ENCODE data around the gene PIGS. TPM values are rescaled to one million over a fixed set of nuclear protein-coding genes. Genes with fewer than 3 reads are reported as not detected.

The PIGS gene
- total and polyA plus RNA-seq, 9 of the 15 experiments (the other 6 are each of a cell fraction or from before 2014, with no cell fraction given), result 47.5 to 138 (median 57.6) TPM

DNA sequence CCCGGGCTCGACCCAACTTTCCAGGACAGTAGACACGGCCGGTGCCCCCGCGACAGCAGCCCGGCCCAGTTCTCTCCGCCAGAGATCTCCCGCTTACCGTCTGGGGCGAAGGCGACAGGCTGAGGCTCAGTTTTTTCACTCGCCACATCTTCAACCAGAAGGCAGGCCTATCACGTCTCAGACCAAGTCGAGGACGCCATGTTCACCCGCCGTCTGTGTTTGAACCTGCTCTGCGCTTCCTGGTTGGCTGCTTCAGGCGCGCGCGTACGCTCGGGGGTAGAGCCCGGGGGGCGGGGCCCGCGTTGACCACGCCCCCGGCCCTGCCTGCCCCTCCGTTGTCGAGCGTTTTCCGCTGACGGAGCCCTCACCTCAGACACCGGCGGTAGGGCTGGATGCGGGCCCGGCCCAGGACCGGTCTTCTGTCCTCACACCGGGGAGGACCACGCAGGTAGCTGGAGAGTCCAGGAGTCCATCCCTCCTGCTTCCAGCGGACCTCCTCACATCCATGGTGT, 27.5 kb upstream of the PIGS start, which contains the start of gene SPAG5 (continued):
- TF ChIP-seq ZBTB7A (IDR thresholded peaks at IDR 0.05; ENCODE audit: borderline replicate concordance, control insufficient read depth, low read depth, low read length) (peak; percentile 59; the same call in 1 of the 2 replicates), TAF9B (IDR thresholded peaks at IDR 0.05; ENCODE audit: partially characterized antibody) (peak; percentile 86), POLR3G (IDR thresholded peaks at IDR 0.05; ENCODE audit: extremely low read depth, insufficient read length, insufficient replicate concordance) (no peak), FOXK1 (CRISPR knock-in tag; IDR thresholded peaks at IDR 0.05; ENCODE audit: borderline replicate concordance) (no peak), MXI1 (IDR thresholded peaks at IDR 0.05; ENCODE audit: low read depth, low read length) (peak; percentile 68; the same call in 1 of the 2 replicates), BHLHE40 (IDR thresholded peaks at IDR 0.05; ENCODE audit: low read length) (no peak), NR1H2 (CRISPR knock-in tag; IDR thresholded peaks at IDR 0.05) (no peak; the same call in 1 of the 2 replicates), ZNF830 (CRISPR knock-in tag; IDR thresholded peaks at IDR 0.05) (no peak), GATAD2A (IDR thresholded peaks at IDR 0.05) (no peak), SMAD4 (CRISPR knock-in tag; conservative IDR thresholded peaks at IDR 0.05) (no peak; the same call in none of the 2 replicates), XRCC4 (IDR thresholded peaks at IDR 0.05; ENCODE audit: extremely low read depth, insufficient read depth, insufficient read length) (no peak), RHOXF2B (CRISPR knock-in tag; conservative IDR thresholded peaks at IDR 0.05) (no peak), SNRNP70 (optimal IDR thresholded peaks at IDR 0.05; ENCODE audit: low read depth, low read length) (no peak), BCOR (IDR thresholded peaks at IDR 0.05) (no peak), LEF1 (IDR thresholded peaks at IDR 0.05) (0 out of 2 replicates have a peak, but pooled peaks have one; percentile 12), STAG1 (CRISPR knock-in tag; IDR thresholded peaks at IDR 0.05; ENCODE audit: borderline replicate concordance) (no peak), CAMTA2 (CRISPR knock-in tag; conservative IDR thresholded peaks at IDR 0.05) (no peak)
- TF ChIP-seq, protein P1, sequence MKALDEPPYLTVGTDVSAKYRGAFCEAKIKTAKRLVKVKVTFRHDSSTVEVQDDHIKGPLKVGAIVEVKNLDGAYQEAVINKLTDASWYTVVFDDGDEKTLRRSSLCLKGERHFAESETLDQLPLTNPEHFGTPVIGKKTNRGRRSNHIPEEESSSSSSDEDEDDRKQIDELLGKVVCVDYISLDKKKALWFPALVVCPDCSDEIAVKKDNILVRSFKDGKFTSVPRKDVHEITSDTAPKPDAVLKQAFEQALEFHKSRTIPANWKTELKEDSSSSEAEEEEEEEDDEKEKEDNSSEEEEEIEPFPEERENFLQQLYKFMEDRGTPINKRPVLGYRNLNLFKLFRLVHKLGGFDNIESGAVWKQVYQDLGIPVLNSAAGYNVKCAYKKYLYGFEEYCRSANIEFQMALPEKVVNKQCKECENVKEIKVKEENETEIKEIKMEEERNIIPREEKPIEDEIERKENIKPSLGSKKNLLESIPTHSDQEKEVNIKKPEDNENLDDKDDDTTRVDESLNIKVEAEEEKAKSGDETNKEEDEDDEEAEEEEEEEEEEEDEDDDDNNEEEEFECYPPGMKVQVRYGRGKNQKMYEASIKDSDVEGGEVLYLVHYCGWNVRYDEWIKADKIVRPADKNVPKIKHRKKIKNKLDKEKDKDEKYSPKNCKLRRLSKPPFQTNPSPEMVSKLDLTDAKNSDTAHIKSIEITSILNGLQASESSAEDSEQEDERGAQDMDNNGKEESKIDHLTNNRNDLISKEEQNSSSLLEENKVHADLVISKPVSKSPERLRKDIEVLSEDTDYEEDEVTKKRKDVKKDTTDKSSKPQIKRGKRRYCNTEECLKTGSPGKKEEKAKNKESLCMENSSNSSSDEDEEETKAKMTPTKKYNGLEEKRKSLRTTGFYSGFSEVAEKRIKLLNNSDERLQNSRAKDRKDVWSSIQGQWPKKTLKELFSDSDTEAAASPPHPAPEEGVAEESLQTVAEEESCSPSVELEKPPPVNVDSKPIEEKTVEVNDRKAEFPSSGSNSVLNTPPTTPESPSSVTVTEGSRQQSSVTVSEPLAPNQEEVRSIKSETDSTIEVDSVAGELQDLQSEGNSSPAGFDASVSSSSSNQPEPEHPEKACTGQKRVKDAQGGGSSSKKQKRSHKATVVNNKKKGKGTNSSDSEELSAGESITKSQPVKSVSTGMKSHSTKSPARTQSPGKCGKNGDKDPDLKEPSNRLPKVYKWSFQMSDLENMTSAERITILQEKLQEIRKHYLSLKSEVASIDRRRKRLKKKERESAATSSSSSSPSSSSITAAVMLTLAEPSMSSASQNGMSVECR (CRISPR knock-in tag; IDR thresholded peaks at IDR 0.05), result peak; percentile 31; the same call in 1 of the 2 replicates
- TF ChIP-seq, protein P2, sequence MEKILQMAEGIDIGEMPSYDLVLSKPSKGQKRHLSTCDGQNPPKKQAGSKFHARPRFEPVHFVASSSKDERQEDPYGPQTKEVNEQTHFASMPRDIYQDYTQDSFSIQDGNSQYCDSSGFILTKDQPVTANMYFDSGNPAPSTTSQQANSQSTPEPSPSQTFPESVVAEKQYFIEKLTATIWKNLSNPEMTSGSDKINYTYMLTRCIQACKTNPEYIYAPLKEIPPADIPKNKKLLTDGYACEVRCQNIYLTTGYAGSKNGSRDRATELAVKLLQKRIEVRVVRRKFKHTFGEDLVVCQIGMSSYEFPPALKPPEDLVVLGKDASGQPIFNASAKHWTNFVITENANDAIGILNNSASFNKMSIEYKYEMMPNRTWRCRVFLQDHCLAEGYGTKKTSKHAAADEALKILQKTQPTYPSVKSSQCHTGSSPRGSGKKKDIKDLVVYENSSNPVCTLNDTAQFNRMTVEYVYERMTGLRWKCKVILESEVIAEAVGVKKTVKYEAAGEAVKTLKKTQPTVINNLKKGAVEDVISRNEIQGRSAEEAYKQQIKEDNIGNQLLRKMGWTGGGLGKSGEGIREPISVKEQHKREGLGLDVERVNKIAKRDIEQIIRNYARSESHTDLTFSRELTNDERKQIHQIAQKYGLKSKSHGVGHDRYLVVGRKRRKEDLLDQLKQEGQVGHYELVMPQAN (IDR thresholded peaks at IDR 0.05; ENCODE audit: borderline replicate concordance), result peak; percentile 86; the same call in 1 of the 2 replicates
